Measurements from ENCODE around the gene SOX18.

Gene SOX18

GRCh38 chr20:64047968-64048401 lies 1.5 kb downstream of the SOX18 start:
- Histone ChIP-seq H3K9ac (ENCODE audit: insufficient read length) (peak overlapping the region; percentile 74), H3K36me3 (ENCODE audit: insufficient read depth, low read length) (peaks cover 13% of the 10 kb centered on the region), H3K4me3 (peak overlapping the region; percentile 83), H3K9me3 (ENCODE audit: low read depth, low read length) (no peaks in the 10 kb centered on the region), H3K27ac (0 out of 2 replicates have a peak overlapping the region, but pooled peaks have one; percentile 13)
- TF ChIP-seq POLR2AphosphoS5 (IDR thresholded peaks at IDR 0.05; ENCODE audit: borderline replicate concordance, low read depth, low read length), result no peak
- no peak for TF ChIP-seq FOXP2 (optimal IDR thresholded peaks at IDR 0.05; ENCODE audit: control extremely low read depth, extremely low read length, insufficient read depth)
- TF ChIP-seq EZH2 (IDR thresholded peaks at IDR 0.05), result no peak
- DNase-seq (ENCODE audit: low read depth, low spot score), result no peak

- H3K4me3 ChIP-seq, result peak overlapping the region; percentile 83
- peaks cover 13% of the 10 kb centered on the region for H3K36me3 ChIP-seq (ENCODE audit: insufficient read depth, low read length)
- no peak overlapping the region for H3K9ac ChIP-seq (ENCODE audit: insufficient read length)
- TF ChIP-seq POLR2AphosphoS5 (IDR thresholded peaks at IDR 0.05; ENCODE audit: borderline replicate concordance, low read depth, low read length) (no peak), FOXP2 (optimal IDR thresholded peaks at IDR 0.05; ENCODE audit: control extremely low read depth, extremely low read length, insufficient read depth) (no peak), EZH2 (IDR thresholded peaks at IDR 0.05) (no peak)
- H3K27ac ChIP-seq, result no peak overlapping the region
- no peaks in the 10 kb centered on the region for H3K9me3 ChIP-seq (ENCODE audit: low read depth, low read length)
- no peak for DNase-seq (ENCODE audit: low read depth, low spot score)
Measured at GRCh38 chr20:64047046-64047389, 2.4 kb downstream of the SOX18 start.

- TF ChIP-seq POLR2AphosphoS5 (IDR thresholded peaks at IDR 0.05; ENCODE audit: borderline replicate concordance, low read depth, low read length) (no peak), FOXP2 (optimal IDR thresholded peaks at IDR 0.05; ENCODE audit: control extremely low read depth, extremely low read length, insufficient read depth) (no peak), EZH2 (IDR thresholded peaks at IDR 0.05) (no peak)
Measured at GRCh38 chr20:64045346-64046011, 4.0 kb downstream of the SOX18 start.

GRCh38 chr20:64044484-64045247 lies 4.8 kb downstream of the SOX18 start:
- Histone ChIP-seq H3K36me3 (ENCODE audit: insufficient read depth, low read length) (peaks cover 13% of the 10 kb centered on the region), H3K9ac (ENCODE audit: insufficient read length) (peak overlapping the region; percentile 26), H3K9me3 (ENCODE audit: low read depth, low read length) (no peaks in the 10 kb centered on the region), H3K27ac (peak overlapping the region; percentile 97), H3K4me3 (peak overlapping the region; percentile 64)
- no peak; the same call in 1 of the 2 replicates for TF ChIP-seq POLR2AphosphoS5 (IDR thresholded peaks at IDR 0.05; ENCODE audit: borderline replicate concordance, low read depth, low read length)
- no peak for TF ChIP-seq EZH2 (IDR thresholded peaks at IDR 0.05)
- TF ChIP-seq FOXP2 (optimal IDR thresholded peaks at IDR 0.05; ENCODE audit: control extremely low read depth, extremely low read length, insufficient read depth), result no peak
- DNase-seq (ENCODE audit: low read depth, low spot score), result no peak

More at GRCh38 chr20:64045346-64046011, 4.0 kb downstream of the SOX18 start:
- no peak for DNase-seq (ENCODE audit: low read depth, low spot score)
- Histone ChIP-seq H3K4me3 (peak overlapping the region; percentile 64), H3K9ac (ENCODE audit: insufficient read length) (peak overlapping the region; percentile 26), H3K9me3 (ENCODE audit: low read depth, low read length) (no peaks in the 10 kb centered on the region), H3K36me3 (ENCODE audit: insufficient read depth, low read length) (peaks cover 13% of the 10 kb centered on the region), H3K27ac (peak overlapping the region; percentile 97)

GRCh38 chr20:64043768-64044167 lies 5.7 kb downstream of the SOX18 start:
- DNase-seq (ENCODE audit: low read depth, low spot score), result no peak
- Histone ChIP-seq H3K4me3 (no peak overlapping the region), H3K27ac (peak overlapping the region; percentile 97), H3K9ac (ENCODE audit: insufficient read length) (no peak overlapping the region), H3K9me3 (ENCODE audit: low read depth, low read length) (no peaks in the 10 kb centered on the region), H3K36me3 (ENCODE audit: insufficient read depth, low read length) (peaks cover 13% of the 10 kb centered on the region)
- no peak for TF ChIP-seq FOXP2 (optimal IDR thresholded peaks at IDR 0.05; ENCODE audit: control extremely low read depth, extremely low read length, insufficient read depth)
- no peak for TF ChIP-seq POLR2AphosphoS5 (IDR thresholded peaks at IDR 0.05; ENCODE audit: borderline replicate concordance, low read depth, low read length)
- no peak for TF ChIP-seq EZH2 (IDR thresholded peaks at IDR 0.05)

GRCh38 chr20:64042054-64042781 lies 7.2 kb downstream of the SOX18 start:
- H3K9me3 ChIP-seq (ENCODE audit: low read depth, low read length), result no peaks in the 10 kb centered on the region
- no peak for DNase-seq (ENCODE audit: low read depth, low spot score)
- TF ChIP-seq POLR2AphosphoS5 (IDR thresholded peaks at IDR 0.05; ENCODE audit: borderline replicate concordance, low read depth, low read length), result no peak
- TF ChIP-seq FOXP2 (optimal IDR thresholded peaks at IDR 0.05; ENCODE audit: control extremely low read depth, extremely low read length, insufficient read depth), result no peak
- no peak for TF ChIP-seq EZH2 (IDR thresholded peaks at IDR 0.05)
- H3K4me3 ChIP-seq, result peak overlapping the region; percentile 42; the same call in 1 of the 2 replicates
- H3K27ac ChIP-seq, result peak overlapping the region; percentile 85
- peaks cover 5% of the 10 kb centered on the region for H3K36me3 ChIP-seq (ENCODE audit: insufficient read depth, low read length)
- no peak overlapping the region for H3K9ac ChIP-seq (ENCODE audit: insufficient read length)

GRCh38 chr20:64041781-64042053 lies 7.7 kb downstream of the SOX18 start:
- H3K4me3 ChIP-seq, result peak overlapping the region; percentile 42
- peak overlapping the region; percentile 85 for H3K27ac ChIP-seq
- TF ChIP-seq FOXP2 (optimal IDR thresholded peaks at IDR 0.05; ENCODE audit: control extremely low read depth, extremely low read length, insufficient read depth), result no peak
- TF ChIP-seq EZH2 (IDR thresholded peaks at IDR 0.05), result no peak
- no peak for TF ChIP-seq POLR2AphosphoS5 (IDR thresholded peaks at IDR 0.05; ENCODE audit: borderline replicate concordance, low read depth, low read length)
- H3K9me3 ChIP-seq (ENCODE audit: low read depth, low read length), result no peaks in the 10 kb centered on the region
- no peak overlapping the region for H3K9ac ChIP-seq (ENCODE audit: insufficient read length)
- peaks cover under 1% of the 10 kb centered on the region; the same call in 1 of the 2 replicates for H3K36me3 ChIP-seq (ENCODE audit: insufficient read depth, low read length)
- DNase-seq (ENCODE audit: low read depth, low spot score), result no peak
